Muscle of leg (tissue), 11 donors: ENCODE measurements around the gene CSMD2. TPM values are rescaled to one million over a fixed set of nuclear protein-coding genes. Genes with fewer than 3 reads are reported as not detected.

ENCODE experiments used
- DNase-seq: peaks from one replicate; pipeline ENCODE4 v3.0.0; 2013
- H3K27ac ChIP-seq: one replicate; pipeline ENCODE4 v1.5.1; 2013; ENCODE audit warnings: mild to moderate bottlenecking, low read length, control low read depth
- H3K27me3 ChIP-seq: one replicate; pipeline ENCODE4 v1.6.1; 2013; ENCODE audit warnings: low read length; ENCODE audit not compliant: control insufficient read depth, insufficient read depth
- H3K36me3 ChIP-seq: one replicate; pipeline ENCODE4 v1.6.1; 2013; ENCODE audit warnings: low read length; ENCODE audit not compliant: control insufficient read depth, insufficient read depth
- H3K4me1 ChIP-seq: one replicate; pipeline ENCODE4 v1.6.1; 2013; ENCODE audit warnings: low read length; ENCODE audit not compliant: control insufficient read depth, insufficient read depth
- H3K4me3 ChIP-seq: one replicate; pipeline ENCODE4 v1.5.1; 2013; ENCODE audit warnings: low read length, control low read depth
- H3K9me3 ChIP-seq: replicated peaks from 2 replicates; pipeline ENCODE4 v1.6.1; 2013; ENCODE audit warnings: low read depth, low read length; ENCODE audit not compliant: control insufficient read depth
- WGBS: methylation state at CpG from one replicate; pipeline ENCODE4 v1.1.5; 2013; ENCODE audit warnings: missing lambda C conversion rate; ENCODE audit not compliant: insufficient coverage; 5-methylcytosine and 5-hydroxymethylcytosine counted together
- polyA plus RNA-seq, 8 donors: library from polyadenylated mRNA; unstranded; fragments of 120-200 nt; gene quantifications; one replicate each; pipeline versions ENCODE4 v1.2.1 to v1.2.3, GENCODE V29; 2013; ENCODE audit warnings: inconsistent platforms in 1 of 8, low replicate concordance in 1 of 8; ENCODE audit not compliant: insufficient read length in 8 of 8, insufficient read depth in 1 of 8
- total RNA-seq: library from RNA; stranded (reverse); fragments of 120-200 nt; gene quantifications from one replicate; pipeline ENCODE4 v1.2.4, GENCODE V29; 2013

CSMD2 gene
- total and polyA plus RNA-seq, 9 donors: 0.27 to 1.6 (median 0.52) TPM

DNA sequence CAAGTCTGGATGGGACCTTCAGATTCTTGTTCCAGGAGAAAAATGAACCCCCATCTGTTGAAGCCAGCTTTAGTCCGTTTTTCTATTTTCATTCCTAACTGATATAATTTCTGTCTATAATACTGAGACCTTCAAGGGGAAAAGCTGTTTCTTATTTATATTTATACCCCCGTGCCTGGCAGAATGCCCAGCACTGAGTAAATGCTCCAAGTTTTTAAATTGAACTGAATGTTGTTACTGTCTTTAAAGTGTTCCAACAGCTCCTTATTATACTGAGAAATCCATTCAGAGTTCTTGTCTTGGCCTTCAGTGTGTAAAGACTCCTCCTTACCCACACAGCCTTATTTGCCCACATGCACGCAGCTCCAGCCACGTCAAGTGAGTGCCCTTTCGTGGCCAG, 479.8 kb downstream of the CSMD2 start:
- H3K27ac ChIP-seq: no peak overlapping the region
- peak; percentile 20 for DNase-seq
- H3K27me3 ChIP-seq: peaks cover 7% of the 10 kb centered on the region
- H3K9me3 ChIP-seq: no peaks in the 10 kb centered on the region
- H3K4me3 ChIP-seq: no peak overlapping the region
- H3K4me1 ChIP-seq: no peaks in the 10 kb centered on the region
- 65% methylated on average over 3 of the region's 5 CpGs for WGBS
- H3K36me3 ChIP-seq: no peaks in the 10 kb centered on the region

- Histone ChIP-seq H3K27me3 (peaks cover 7% of the 10 kb centered on the region), H3K4me1 (no peaks in the 10 kb centered on the region), H3K27ac (no peak overlapping the region), H3K36me3 (no peaks in the 10 kb centered on the region), H3K9me3 (no peaks in the 10 kb centered on the region), H3K4me3 (no peak overlapping the region)
- no peak for DNase-seq
- WGBS: 69% methylated on average over 6 of the region's 9 CpGs
Measured at GRCh38 chr1:33684396-33685179, 480.4 kb downstream of the CSMD2 start.

- DNase-seq: peak; percentile 4
- no peak overlapping the region for H3K4me3 ChIP-seq
- H3K27ac ChIP-seq: no peak overlapping the region
- peaks cover 7% of the 10 kb centered on the region for H3K27me3 ChIP-seq
- H3K36me3 ChIP-seq: no peaks in the 10 kb centered on the region
- H3K4me1 ChIP-seq: no peaks in the 10 kb centered on the region
- no peaks in the 10 kb centered on the region for H3K9me3 ChIP-seq
- 38% methylated on average over 2 of the region's 2 CpGs for whole genome bisulfite sequencing
Measured at GRCh38 chr1:33683913-33684312, 481.1 kb downstream of the CSMD2 start.

DNA sequence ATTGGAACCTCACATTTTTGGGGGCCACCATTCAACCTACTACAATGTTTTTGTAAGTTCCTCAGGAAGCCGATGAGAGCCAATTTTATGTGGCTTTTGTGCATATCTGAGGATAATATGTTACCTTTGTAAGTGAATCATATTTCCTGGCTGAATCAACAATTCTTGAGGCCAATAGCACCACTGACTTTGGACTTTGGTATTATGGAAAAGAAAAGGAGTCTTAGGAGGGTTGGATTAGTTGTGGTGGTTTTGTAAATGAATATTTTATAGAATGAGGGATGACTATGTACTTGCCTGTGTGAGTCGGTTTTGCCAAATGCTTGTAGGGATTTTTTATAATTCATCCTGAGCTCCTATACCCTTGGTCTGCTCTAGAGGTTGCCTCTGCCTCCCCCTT, 482.7 kb downstream of the CSMD2 start:
- DNase-seq: no peak

DNA sequence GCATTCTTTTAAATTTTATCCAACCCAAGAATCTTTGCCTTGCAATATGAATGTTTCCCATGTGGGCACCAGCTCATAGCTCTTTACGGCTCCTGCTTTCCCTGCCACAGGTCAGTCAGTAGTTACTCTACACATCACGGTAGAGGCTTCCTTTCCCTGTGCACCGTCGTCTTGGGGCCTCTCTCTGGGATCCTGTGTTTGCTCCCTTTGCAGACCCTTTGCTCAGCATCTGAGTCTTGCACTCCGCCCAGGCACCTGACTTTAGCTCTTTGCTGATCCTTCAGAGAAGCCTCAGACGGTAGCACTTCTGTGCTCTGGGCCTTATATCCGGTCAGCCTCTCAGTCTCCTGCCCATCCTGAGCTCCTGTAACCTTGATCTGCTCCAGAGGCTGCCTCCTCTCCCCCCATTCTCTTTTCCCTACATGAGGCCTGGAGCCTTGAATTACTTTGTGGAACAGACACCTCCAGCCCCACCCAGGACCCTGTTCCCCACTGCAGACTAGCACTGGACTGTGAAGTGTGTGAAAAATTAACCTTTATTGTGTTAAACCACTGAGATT, 484.7 kb downstream of the CSMD2 start:
- no peak overlapping the region for H3K27ac ChIP-seq
- H3K9me3 ChIP-seq: no peaks in the 10 kb centered on the region
- WGBS: 80% methylated on average over 7 of the region's 7 CpGs
- peaks cover 4% of the 10 kb centered on the region for H3K27me3 ChIP-seq
- DNase-seq: no peak
- H3K36me3 ChIP-seq: no peaks in the 10 kb centered on the region
- H3K4me1 ChIP-seq: no peaks in the 10 kb centered on the region
- H3K4me3 ChIP-seq: no peak overlapping the region

More for the DNA sequence above, 482.7 kb downstream of the CSMD2 start:
- WGBS: no CpG with 5 or more reads among the region's 2 CpGs
- H3K4me1 ChIP-seq: no peaks in the 10 kb centered on the region
- H3K4me3 ChIP-seq: no peak overlapping the region
- no peaks in the 10 kb centered on the region for H3K36me3 ChIP-seq
- H3K27ac ChIP-seq: no peak overlapping the region
- H3K27me3 ChIP-seq: peaks cover 7% of the 10 kb centered on the region
- H3K9me3 ChIP-seq: no peaks in the 10 kb centered on the region

GRCh38 chr1:33670567-33670966, 494.5 kb downstream of the CSMD2 start:
- H3K27me3 ChIP-seq: peaks cover 2% of the 10 kb centered on the region
- no peaks in the 10 kb centered on the region for H3K9me3 ChIP-seq
- H3K4me3 ChIP-seq: no peak overlapping the region
- WGBS: 63% methylated on average over 1 of the region's 1 CpG
- no peaks in the 10 kb centered on the region for H3K4me1 ChIP-seq
- no peak for DNase-seq
- H3K36me3 ChIP-seq: no peaks in the 10 kb centered on the region
- H3K27ac ChIP-seq: no peak overlapping the region

DNA sequence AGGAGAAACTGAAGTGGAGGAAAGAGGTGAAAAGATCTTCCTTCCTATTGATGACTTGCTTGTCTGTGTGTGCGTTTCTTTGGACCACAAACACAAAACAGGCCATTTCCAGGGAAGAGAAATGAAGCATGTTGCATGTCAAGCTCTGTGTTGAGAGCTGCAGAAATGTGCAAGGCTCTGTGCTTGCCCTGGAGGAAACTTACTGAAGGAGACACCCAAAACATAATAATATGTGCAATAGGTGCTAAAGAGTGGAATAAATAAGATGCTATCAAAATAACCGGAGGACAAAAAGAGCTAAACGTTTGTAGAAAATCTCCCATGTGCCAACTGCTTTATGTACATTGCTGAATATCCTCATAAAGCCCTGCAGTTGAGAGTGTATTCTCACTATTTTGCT, 496.3 kb downstream of the CSMD2 start:
- H3K9me3 ChIP-seq: no peaks in the 10 kb centered on the region
- WGBS: no CpG with 5 or more reads among the region's 3 CpGs
- no peak for DNase-seq
- H3K27me3 ChIP-seq: peaks cover 2% of the 10 kb centered on the region
- H3K36me3 ChIP-seq: no peaks in the 10 kb centered on the region
- no peak overlapping the region for H3K4me3 ChIP-seq
- no peaks in the 10 kb centered on the region for H3K4me1 ChIP-seq
- H3K27ac ChIP-seq: no peak overlapping the region

DNA sequence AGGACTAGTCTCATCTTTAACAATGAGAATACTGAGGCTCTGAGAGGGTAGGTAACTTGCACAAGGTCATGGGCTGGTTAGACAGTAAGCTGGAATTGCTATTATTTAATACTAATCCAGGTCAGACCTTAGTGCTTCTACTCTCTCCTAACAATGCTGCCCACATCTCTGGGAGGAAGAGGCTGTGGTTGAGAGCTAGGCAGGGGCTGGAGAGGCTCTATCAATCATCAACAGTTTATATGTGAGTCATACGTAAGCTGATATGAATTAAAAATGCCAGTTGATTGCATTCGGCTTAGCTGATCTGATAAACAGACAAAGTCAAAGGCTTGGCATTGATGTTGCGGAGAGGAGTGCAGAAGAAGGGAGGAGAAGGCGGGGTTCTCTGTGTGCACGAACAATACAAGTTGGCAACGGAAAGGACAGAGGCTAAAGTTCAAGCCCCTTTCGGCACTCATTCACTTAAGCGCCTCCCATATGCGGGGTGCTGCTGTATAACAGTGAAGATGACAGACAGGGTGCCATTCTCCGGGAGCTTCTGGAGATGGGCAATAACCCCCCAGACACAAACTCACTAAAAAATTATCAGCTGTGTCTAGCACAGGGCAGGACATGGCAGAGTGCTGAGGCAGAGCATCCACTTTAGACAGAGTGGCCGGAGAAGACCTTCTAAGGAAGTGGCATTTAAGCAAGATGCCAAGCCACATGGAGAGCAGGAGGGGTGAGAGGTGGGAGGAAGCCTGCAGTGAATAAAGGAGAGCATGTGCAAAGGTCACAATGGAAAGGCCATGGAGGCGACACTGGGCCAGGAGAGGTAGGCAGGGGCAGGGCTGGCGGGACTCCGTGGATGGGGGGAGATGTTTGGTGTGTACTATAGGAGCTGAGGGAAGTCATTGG, 497.4 kb downstream of the CSMD2 start:
- H3K36me3 ChIP-seq: no peaks in the 10 kb centered on the region
- no peak for DNase-seq
- no peak overlapping the region for H3K27ac ChIP-seq
- peaks cover 2% of the 10 kb centered on the region for H3K27me3 ChIP-seq
- WGBS: 83% methylated on average over 7 of the region's 14 CpGs
- H3K4me3 ChIP-seq: no peak overlapping the region
- H3K4me1 ChIP-seq: no peaks in the 10 kb centered on the region
- H3K9me3 ChIP-seq: no peaks in the 10 kb centered on the region

GRCh38 chr1:33666616-33667015, 498.4 kb downstream of the CSMD2 start:
- H3K27me3 ChIP-seq: peaks cover 2% of the 10 kb centered on the region
- no peak overlapping the region for H3K27ac ChIP-seq
- no peak overlapping the region for H3K4me3 ChIP-seq
- WGBS: 82% methylated on average over 5 of the region's 5 CpGs
- H3K36me3 ChIP-seq: no peaks in the 10 kb centered on the region
- no peaks in the 10 kb centered on the region for H3K9me3 ChIP-seq
- DNase-seq: no peak
- no peaks in the 10 kb centered on the region for H3K4me1 ChIP-seq

DNA sequence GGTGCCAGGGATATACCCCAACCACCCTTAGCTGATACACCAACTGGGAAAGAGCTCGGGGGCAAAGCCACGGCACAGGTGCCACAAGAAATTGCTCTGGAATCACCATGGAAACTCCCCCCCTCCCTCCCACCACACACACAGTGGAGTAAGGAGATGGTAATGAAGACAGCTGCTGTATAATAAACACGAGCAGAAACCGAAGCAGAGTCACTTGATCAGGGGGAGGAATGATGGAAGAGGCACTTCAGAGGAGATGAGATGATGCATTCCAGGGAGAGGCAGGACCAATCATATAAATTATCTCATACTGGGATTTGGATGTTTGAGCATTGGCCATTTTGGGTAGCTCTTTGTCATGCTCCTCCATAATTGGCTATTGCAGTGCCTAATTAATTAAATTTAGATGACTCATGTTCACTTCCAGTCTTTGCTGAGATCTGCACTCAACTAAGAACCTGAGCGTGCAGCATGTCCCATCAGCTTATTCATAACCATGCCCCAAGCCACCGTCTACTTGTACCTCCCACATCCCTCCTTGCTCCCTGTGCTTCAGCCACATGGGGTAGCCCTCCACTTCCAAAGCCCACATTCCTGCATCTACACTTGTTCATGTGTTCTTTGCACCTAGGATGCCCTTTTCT, 503.1 kb downstream of the CSMD2 start:
- Histone ChIP-seq H3K4me3 (no peak overlapping the region), H3K4me1 (no peaks in the 10 kb centered on the region), H3K27ac (no peak overlapping the region), H3K9me3 (no peaks in the 10 kb centered on the region), H3K27me3 (peaks cover 6% of the 10 kb centered on the region), H3K36me3 (no peaks in the 10 kb centered on the region)
- WGBS: 72% methylated on average over 2 of the region's 6 CpGs
- no peak for DNase-seq
